Central memory CD8-positive, alpha-beta T cell (primary cell): ENCODE data around the gene CTSL.

Experiments used
- ATAC-seq: fragments of 150-1000 bp; cut with Tn5 transposase; replicated peaks from 2 replicates; pipeline ENCODE4 v1.10.0; 2022; ENCODE audit warnings: mild to moderate bottlenecking, moderate FRiP score, moderate number of reproducible peaks; ENCODE audit not compliant: poor library complexity, severe bottlenecking; ENCODE audit errors: extremely low read depth
- DNase-seq, 2 donors: peaks; one replicate each; pipeline ENCODE4 v3.0.0; 2021; ENCODE audit warnings: low spot score in 2 of 2
- H3K27ac Mint-ChIP-seq: one replicate; pipeline ENCODE4 v1.8.0; 2022; ENCODE audit warnings: low read depth, mild to moderate bottlenecking, moderate library complexity, mixed read lengths
- H3K27me3 Mint-ChIP-seq: one replicate; pipeline ENCODE4 v1.8.0; 2022; ENCODE audit warnings: mixed read lengths
- H3K36me3 Mint-ChIP-seq: one replicate; pipeline ENCODE4 v1.8.0; 2022; ENCODE audit warnings: mild to moderate bottlenecking, moderate library complexity, mixed read lengths; ENCODE audit not compliant: insufficient read depth
- H3K4me1 Mint-ChIP-seq: one replicate; pipeline ENCODE4 v1.8.0; 2022; ENCODE audit warnings: mixed read lengths
- H3K4me3 Mint-ChIP-seq: one replicate; pipeline ENCODE4 v1.8.0; 2022; ENCODE audit warnings: mild to moderate bottlenecking, moderate library complexity, mixed read lengths
- H3K9me3 Mint-ChIP-seq: one replicate; pipeline ENCODE4 v1.8.0; 2022; ENCODE audit warnings: mixed read lengths

Gene CTSL

GRCh38 chr9:87704342-87704741 lies 21.6 kb upstream of the CTSL start:
- H3K27ac Mint-ChIP-seq = no peak overlapping the region
- H3K36me3 Mint-ChIP-seq = no peaks in the 10 kb centered on the region
- H3K4me1 Mint-ChIP-seq = no peaks in the 10 kb centered on the region
- ATAC-seq = no peak
- H3K27me3 Mint-ChIP-seq = peaks cover 10% of the 10 kb centered on the region
- no peaks in the 10 kb centered on the region for H3K9me3 Mint-ChIP-seq
- no peak overlapping the region for H3K4me3 Mint-ChIP-seq
- DNase-seq = no peak

DNA sequence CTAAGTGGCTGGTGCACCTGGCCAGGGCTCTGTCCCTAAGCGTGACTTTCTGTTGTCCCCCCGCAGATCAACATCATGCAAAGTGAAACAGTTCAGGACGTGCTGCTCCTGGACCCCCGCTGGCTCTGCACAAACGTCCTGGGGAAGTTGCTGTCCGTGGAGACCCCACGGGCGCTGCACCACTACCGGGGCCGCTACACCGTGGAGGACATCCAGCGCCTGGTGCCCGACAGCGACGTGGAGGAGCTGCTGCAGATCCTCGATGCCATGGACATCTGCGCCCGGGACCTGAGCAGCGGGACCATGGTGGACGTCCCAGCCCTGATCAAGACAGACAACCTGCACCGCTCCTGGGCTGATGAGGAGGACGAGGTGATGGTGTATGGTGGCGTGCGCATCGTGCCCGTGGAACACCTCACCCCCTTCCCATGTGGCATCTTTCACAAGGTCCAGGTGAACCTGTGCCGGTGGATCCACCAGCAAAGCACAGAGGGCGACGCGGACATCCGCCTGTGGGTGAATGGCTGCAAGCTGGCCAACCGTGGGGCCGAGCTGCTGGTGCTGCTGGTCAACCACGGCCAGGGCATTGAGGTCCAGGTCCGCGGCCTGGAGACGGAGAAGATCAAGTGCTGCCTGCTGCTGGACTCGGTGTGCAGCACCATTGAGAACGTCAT lies 19.7 kb upstream of the CTSL start:
- no peaks in the 10 kb centered on the region for H3K9me3 Mint-ChIP-seq
- no peaks in the 10 kb centered on the region for H3K4me1 Mint-ChIP-seq
- no peak overlapping the region for H3K27ac Mint-ChIP-seq
- H3K27me3 Mint-ChIP-seq = peaks cover 10% of the 10 kb centered on the region
- ATAC-seq (no peak), DNase-seq (no peak)
- H3K36me3 Mint-ChIP-seq = no peaks in the 10 kb centered on the region
- H3K4me3 Mint-ChIP-seq = no peak overlapping the region

- H3K36me3 Mint-ChIP-seq = no peaks in the 10 kb centered on the region
- H3K4me3 Mint-ChIP-seq = no peak overlapping the region
- ATAC-seq = no peak
- no peaks in the 10 kb centered on the region for H3K9me3 Mint-ChIP-seq
- peaks cover 10% of the 10 kb centered on the region for H3K27me3 Mint-ChIP-seq
- DNase-seq = no peak
- no peaks in the 10 kb centered on the region for H3K4me1 Mint-ChIP-seq
- H3K27ac Mint-ChIP-seq = no peak overlapping the region
Measured at GRCh38 chr9:87707805-87708506, 18.0 kb upstream of the CTSL start.

DNA sequence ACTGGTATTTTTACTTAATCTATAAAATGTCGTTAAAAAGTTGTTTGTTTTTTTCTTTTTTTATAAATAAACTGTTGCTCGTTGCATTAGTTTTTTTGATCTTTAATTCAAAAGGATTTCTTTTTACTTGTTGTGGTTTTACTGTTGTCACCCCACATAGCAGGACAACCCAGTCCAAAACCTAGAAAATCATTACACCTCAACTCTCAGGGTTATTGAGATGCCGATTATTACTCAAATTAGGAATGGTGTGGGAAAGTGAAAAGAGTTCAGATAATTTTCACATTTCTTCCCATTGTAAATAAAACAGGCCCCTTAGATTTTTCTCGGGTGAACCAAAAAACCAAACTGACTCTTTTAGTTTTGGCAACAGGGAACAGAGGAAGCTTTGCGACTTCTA lies 17.4 kb upstream of the CTSL start:
- DNase-seq = no peak
- Mint-ChIP-seq H3K4me3 (no peak overlapping the region), H3K9me3 (no peaks in the 10 kb centered on the region), H3K27ac (no peak overlapping the region), H3K4me1 (no peaks in the 10 kb centered on the region), H3K27me3 (peaks cover 10% of the 10 kb centered on the region), H3K36me3 (no peaks in the 10 kb centered on the region)
- no peak for ATAC-seq

GRCh38 chr9:87708986-87709728 lies 16.8 kb upstream of the CTSL start:
- no peak overlapping the region for H3K4me3 Mint-ChIP-seq
- ATAC-seq = no peak
- DNase-seq = no peak

GRCh38 chr9:87710443-87710842 lies 15.5 kb upstream of the CTSL start:
- Mint-ChIP-seq H3K4me3 (no peak overlapping the region), H3K27ac (no peak overlapping the region), H3K9me3 (no peaks in the 10 kb centered on the region), H3K27me3 (peaks cover 10% of the 10 kb centered on the region), H3K4me1 (no peaks in the 10 kb centered on the region), H3K36me3 (no peaks in the 10 kb centered on the region)
- DNase-seq (no peak), ATAC-seq (no peak)

More at GRCh38 chr9:87708986-87709728, 16.8 kb upstream of the CTSL start:
- no peak overlapping the region for H3K27ac Mint-ChIP-seq
- no peaks in the 10 kb centered on the region for H3K36me3 Mint-ChIP-seq
- no peaks in the 10 kb centered on the region for H3K9me3 Mint-ChIP-seq
- peaks cover 10% of the 10 kb centered on the region for H3K27me3 Mint-ChIP-seq
- H3K4me1 Mint-ChIP-seq = no peaks in the 10 kb centered on the region

DNA sequence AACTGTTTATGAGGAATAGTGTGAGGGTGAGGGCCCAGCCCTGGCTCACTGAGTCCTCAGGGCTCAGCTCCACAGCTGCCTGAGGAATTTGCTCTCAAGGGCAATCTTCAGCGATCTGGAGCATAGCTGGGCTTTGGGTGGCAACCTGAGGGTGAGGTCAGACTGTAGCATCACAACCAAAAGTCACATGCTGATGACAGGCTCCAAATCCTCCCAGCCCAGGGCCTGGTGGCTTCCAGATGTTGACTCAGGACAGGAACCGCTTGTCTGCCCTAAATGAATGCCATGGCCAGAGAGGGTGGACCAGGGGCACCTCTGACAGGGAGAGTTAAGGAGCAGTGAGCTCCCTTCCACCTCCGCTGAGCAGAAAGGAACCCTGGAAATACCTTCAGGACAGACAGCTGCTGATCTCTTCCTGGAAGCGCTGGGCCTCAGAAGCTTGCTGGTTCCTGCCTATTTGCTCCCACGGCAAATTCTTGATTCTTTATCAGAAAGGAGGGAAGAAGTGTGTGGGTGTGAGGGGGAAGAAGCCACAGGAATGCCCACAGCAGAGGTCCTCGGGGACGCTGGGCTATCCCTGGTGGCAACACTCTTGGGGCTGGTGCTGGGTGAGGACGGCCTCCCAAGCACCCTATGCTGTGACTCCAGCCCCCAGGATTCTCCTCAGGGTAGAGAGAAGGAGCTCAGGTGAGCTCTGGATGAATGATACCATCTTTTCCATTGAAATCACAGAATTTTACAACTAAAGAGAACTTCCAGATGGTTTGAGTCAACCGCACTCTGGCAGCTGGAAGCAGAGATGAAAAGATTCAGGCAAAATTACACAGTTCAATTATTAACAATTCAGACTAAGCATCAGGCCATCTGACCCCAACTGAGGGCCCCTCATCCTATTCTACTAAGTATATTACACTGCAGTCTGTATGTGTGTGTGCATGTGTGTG lies 13.8 kb upstream of the CTSL start:
- DNase-seq = no peak
- Mint-ChIP-seq H3K4me1 (no peaks in the 10 kb centered on the region), H3K9me3 (no peaks in the 10 kb centered on the region), H3K36me3 (no peaks in the 10 kb centered on the region), H3K4me3 (no peak overlapping the region), H3K27me3 (peaks cover 9% of the 10 kb centered on the region), H3K27ac (no peak overlapping the region)
- no peak for ATAC-seq

DNA sequence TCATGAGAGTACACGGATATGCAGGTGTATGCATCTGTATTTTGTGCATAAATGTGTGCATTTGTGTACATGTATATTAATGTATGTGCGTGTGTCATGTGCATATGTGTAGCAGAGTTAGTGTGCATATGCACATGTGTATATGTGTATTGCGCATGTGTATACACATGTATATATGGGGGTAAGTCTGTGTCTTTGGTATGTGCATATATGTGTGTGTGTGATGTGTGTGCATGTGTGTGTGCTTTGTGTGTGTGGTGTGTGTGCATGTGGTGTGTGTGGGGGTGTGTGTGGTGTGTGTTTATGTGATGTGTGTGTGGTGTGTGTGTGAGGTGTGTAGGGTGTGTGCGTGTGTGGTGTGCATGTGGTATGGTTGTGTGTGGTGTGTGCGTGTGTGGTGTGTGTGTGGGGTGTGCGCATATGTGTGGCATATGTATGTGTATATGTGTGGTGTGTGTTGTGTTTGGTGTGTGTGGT lies 13.1 kb upstream of the CTSL start:
- Mint-ChIP-seq H3K4me1 (no peaks in the 10 kb centered on the region), H3K36me3 (no peaks in the 10 kb centered on the region), H3K9me3 (no peaks in the 10 kb centered on the region), H3K27me3 (peaks cover 2% of the 10 kb centered on the region), H3K4me3 (no peak overlapping the region), H3K27ac (no peak overlapping the region)
- DNase-seq (no peak), ATAC-seq (no peak)

- ATAC-seq = no peak
- Mint-ChIP-seq H3K27ac (no peak overlapping the region), H3K36me3 (no peaks in the 10 kb centered on the region), H3K4me3 (no peak overlapping the region), H3K9me3 (no peaks in the 10 kb centered on the region), H3K4me1 (no peaks in the 10 kb centered on the region), H3K27me3 (peaks cover 4% of the 10 kb centered on the region)
- no peak for DNase-seq
Measured at GRCh38 chr9:87713278-87713987, 12.5 kb upstream of the CTSL start.

GRCh38 chr9:87713988-87714330 lies 12.0 kb upstream of the CTSL start:
- Mint-ChIP-seq H3K27ac (no peak overlapping the region), H3K4me3 (no peak overlapping the region), H3K27me3 (peaks cover 9% of the 10 kb centered on the region)

DNA sequence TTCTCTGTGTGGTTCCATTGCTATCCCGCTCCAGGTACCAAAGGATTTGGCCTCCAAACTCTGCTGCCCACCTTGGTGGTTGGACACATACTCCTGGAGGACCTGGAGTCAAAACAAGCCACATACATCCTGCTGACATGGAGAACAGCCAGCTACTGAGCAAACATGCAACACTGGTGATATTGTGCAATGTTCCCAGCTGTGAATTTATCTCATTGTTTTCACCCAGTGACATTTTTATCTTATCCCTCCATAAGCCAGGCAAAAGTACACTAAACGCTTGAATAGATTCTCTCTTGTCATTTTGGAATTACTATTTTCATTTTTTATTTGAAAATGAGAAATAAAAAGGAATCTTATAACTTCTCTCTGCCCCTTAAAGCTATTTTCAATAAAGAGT lies 11.1 kb upstream of the CTSL start:
- H3K27me3 Mint-ChIP-seq = peaks cover 9% of the 10 kb centered on the region
- DNase-seq = no peak
- H3K9me3 Mint-ChIP-seq = no peaks in the 10 kb centered on the region
- no peak overlapping the region for H3K4me3 Mint-ChIP-seq
- no peak for ATAC-seq
- no peaks in the 10 kb centered on the region for H3K36me3 Mint-ChIP-seq
- no peaks in the 10 kb centered on the region for H3K4me1 Mint-ChIP-seq
- no peak overlapping the region for H3K27ac Mint-ChIP-seq

More at GRCh38 chr9:87713988-87714330, 12.0 kb upstream of the CTSL start:
- Mint-ChIP-seq H3K4me1 (no peaks in the 10 kb centered on the region), H3K36me3 (no peaks in the 10 kb centered on the region), H3K9me3 (no peaks in the 10 kb centered on the region)
- DNase-seq (no peak), ATAC-seq (no peak)

GRCh38 chr9:87716141-87716540 lies 9.8 kb upstream of the CTSL start:
- H3K36me3 Mint-ChIP-seq = no peaks in the 10 kb centered on the region
- H3K9me3 Mint-ChIP-seq = no peaks in the 10 kb centered on the region
- DNase-seq = no peak
- no peak overlapping the region for H3K27ac Mint-ChIP-seq
- no peak overlapping the region for H3K4me3 Mint-ChIP-seq
- no peaks in the 10 kb centered on the region for H3K4me1 Mint-ChIP-seq
- ATAC-seq = no peak
- peaks cover 11% of the 10 kb centered on the region for H3K27me3 Mint-ChIP-seq
